ENCODE data around the gene EPN3.

GRCh38 chr17:50568659-50569058, 36.1 kb downstream of the EPN3 start:
- TF ChIP-seq CTCF (conservative IDR thresholded peaks at IDR 0.05) (no peak), EZH2 (IDR thresholded peaks at IDR 0.05; ENCODE audit: low read depth) (no peak)
